ENCODE data around the gene LRRC37A3.
A peak's percentile ranks its signal among the peaks of the same experiment; 100 is the strongest.

- TF ChIP-seq CTCF (IDR thresholded peaks at IDR 0.05), result no peak
- peak in 1 of 3 donors; percentile 8 for TF ChIP-seq POLR2AphosphoS5 (IDR thresholded peaks at IDR 0.05)
Observed at GRCh38 chr17:64920026-64920418, 744 bp upstream of the LRRC37A3 start.
